HFFc6 (cell line): Measurements from ENCODE around the gene ATF5. TPM values are rescaled to one million over a fixed set of nuclear protein-coding genes. Genes with fewer than 3 reads are reported as not detected.

Experiments
- DNase-seq: peaks from one replicate; pipeline ENCODE4 v3.0.0-alpha.2; 2018
- H3K27ac Mint-ChIP-seq: 2 replicates; pipeline ENCODE4 v1.8.0; 2020; ENCODE audit warnings: mild to moderate bottlenecking, mixed read lengths
- H3K27me3 Mint-ChIP-seq: 2 replicates; pipeline ENCODE4 v1.8.0; 2021; ENCODE audit warnings: mild to moderate bottlenecking, moderate library complexity, mixed read lengths; ENCODE audit not compliant: insufficient read depth
- H3K36me3 Mint-ChIP-seq: 2 replicates; pipeline ENCODE4 v1.8.0; 2021; ENCODE audit warnings: low read depth, mixed read lengths
- H3K4me1 Mint-ChIP-seq: 2 replicates; pipeline ENCODE4 v1.8.0; 2020; ENCODE audit warnings: low read depth, mixed read lengths
- H3K4me3 Mint-ChIP-seq: 2 replicates; pipeline ENCODE4 v1.8.0; 2020; ENCODE audit warnings: mild to moderate bottlenecking, moderate library complexity, mixed read lengths
- H3K9me3 Mint-ChIP-seq: 2 replicates; pipeline ENCODE4 v1.8.0; 2020; ENCODE audit warnings: mild to moderate bottlenecking, mixed read lengths
- total RNA-seq, 6 experiments: library from RNA; stranded (reverse); fragmentation: NEBNext Ultra II Directional; extraction: Animal tissue kit (Norgen Biotek cat#: 25700); gene quantifications; 2 replicates in 1 of 6; 3 replicates in 5 of 6; pipeline ENCODE4 v1.2.3, GENCODE V29; 2021
- TF ChIP-seq, protein P1 (sequence below): fragments of 200-600 bp; sonication (generic); IDR thresholded peaks from 2 replicates; pipeline ENCODE4 v1.5.0; 2021; ENCODE audit warnings: antibody characterized with exemption, mild to moderate bottlenecking

ATF5 gene
- total RNA-seq, 6 experiments from 2014 or later: 38.2 to 44.4 (median 41.2) TPM

DNA sequence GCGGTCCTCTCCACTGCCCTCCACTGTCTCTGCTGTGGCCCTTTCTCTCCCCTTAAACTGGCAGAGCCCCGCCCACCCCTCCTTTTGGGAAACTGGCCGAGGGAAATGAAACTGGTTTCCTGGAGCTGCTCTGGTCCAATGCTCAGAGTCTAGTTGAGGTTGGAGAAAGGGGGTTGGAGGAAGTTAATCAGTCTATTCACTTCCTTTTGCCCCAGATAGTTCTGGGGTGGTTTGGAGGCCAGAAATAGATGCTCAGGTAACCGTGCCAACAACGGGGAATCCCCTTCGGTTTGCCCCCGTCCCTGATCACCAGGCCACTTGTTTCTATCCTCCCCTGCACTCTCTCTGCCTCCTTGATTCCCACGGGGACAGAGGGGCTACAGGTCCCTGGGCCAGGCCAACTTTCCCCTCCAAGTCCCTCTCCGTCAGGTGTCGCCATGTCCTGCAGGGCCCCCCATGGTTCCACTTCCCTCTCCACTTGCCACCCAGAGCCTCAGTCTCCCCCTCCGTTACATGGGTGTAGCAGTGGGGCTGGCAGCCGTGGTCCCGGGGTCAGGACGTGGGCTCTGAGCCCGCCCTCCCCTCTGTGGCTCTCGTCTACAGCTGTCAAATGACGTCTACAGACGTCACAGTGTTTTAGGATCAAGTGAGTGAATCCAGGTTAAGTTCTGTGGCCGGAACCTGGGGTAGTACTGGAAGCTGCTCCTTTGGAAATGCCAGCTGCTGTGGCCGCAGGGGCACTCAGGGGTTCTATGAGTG lies 32.0 kb upstream of the ATF5 start, which contains the start of gene IL4I1:
TSS of gene IL4I1 (minus strand) at position 25 of the 759 bp plus-strand sequence. CDS start 727 bp downstream, outside the sequence.
- H3K27ac Mint-ChIP-seq: peak within 1 kb of the TSS; percentile 74; the same call in 1 of the 2 replicates
- TF ChIP-seq, protein P1, sequence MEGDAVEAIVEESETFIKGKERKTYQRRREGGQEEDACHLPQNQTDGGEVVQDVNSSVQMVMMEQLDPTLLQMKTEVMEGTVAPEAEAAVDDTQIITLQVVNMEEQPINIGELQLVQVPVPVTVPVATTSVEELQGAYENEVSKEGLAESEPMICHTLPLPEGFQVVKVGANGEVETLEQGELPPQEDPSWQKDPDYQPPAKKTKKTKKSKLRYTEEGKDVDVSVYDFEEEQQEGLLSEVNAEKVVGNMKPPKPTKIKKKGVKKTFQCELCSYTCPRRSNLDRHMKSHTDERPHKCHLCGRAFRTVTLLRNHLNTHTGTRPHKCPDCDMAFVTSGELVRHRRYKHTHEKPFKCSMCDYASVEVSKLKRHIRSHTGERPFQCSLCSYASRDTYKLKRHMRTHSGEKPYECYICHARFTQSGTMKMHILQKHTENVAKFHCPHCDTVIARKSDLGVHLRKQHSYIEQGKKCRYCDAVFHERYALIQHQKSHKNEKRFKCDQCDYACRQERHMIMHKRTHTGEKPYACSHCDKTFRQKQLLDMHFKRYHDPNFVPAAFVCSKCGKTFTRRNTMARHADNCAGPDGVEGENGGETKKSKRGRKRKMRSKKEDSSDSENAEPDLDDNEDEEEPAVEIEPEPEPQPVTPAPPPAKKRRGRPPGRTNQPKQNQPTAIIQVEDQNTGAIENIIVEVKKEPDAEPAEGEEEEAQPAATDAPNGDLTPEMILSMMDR: no peak
- H3K4me1 Mint-ChIP-seq: peaks cover 20% of the 10 kb centered on the region
- peak within 1 kb of the TSS; percentile 74 for H3K4me3 Mint-ChIP-seq
- H3K9me3 Mint-ChIP-seq: no peaks in the 10 kb centered on the region
- no peak for DNase-seq
- H3K36me3 Mint-ChIP-seq: no peaks in the 10 kb centered on the region
- H3K27me3 Mint-ChIP-seq: peaks cover 4% of the 10 kb centered on the region

DNA sequence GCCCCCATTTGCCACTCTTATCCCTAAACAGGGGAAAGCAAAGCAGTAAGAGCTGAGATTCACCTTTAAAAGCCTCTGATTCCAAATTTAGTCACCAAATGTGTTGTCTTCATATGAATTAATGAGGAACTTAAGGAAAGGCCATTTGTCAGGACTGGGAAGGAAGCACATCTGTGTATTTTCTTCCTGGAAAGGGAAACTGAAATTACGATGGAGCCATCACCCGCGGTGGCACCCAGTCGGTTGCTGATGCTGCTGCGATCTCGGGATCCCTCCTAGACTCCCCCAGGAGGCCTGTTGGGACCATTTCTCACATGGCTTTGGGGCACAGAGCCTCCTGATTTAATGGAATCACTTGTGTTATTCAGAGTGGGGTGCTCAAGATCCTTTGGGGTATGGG lies 24.9 kb upstream of the ATF5 start:
- Mint-ChIP-seq H3K4me3 (no peak overlapping the region), H3K36me3 (peaks cover 23% of the 10 kb centered on the region; the same call in 1 of the 2 replicates), H3K27me3 (0 out of 2 replicates have a peak, but pooled peaks cover 2% of the 10 kb centered on the region), H3K27ac (no peak overlapping the region), H3K9me3 (no peaks in the 10 kb centered on the region), H3K4me1 (peaks cover 6% of the 10 kb centered on the region; the same call in 1 of the 2 replicates)
- no peak for DNase-seq
- TF ChIP-seq, protein P1: no peak

GRCh38 chr19:49906879-49907564 lies 22.0 kb upstream of the ATF5 start:
- Mint-ChIP-seq H3K4me3 (no peak overlapping the region), H3K36me3 (peaks cover 41% of the 10 kb centered on the region), H3K27ac (no peak overlapping the region), H3K27me3 (peaks cover 2% of the 10 kb centered on the region; the same call in 1 of the 2 replicates), H3K4me1 (peaks cover 6% of the 10 kb centered on the region; the same call in 1 of the 2 replicates), H3K9me3 (no peaks in the 10 kb centered on the region)
- DNase-seq: no peak
- TF ChIP-seq, protein P1: no peak

DNA sequence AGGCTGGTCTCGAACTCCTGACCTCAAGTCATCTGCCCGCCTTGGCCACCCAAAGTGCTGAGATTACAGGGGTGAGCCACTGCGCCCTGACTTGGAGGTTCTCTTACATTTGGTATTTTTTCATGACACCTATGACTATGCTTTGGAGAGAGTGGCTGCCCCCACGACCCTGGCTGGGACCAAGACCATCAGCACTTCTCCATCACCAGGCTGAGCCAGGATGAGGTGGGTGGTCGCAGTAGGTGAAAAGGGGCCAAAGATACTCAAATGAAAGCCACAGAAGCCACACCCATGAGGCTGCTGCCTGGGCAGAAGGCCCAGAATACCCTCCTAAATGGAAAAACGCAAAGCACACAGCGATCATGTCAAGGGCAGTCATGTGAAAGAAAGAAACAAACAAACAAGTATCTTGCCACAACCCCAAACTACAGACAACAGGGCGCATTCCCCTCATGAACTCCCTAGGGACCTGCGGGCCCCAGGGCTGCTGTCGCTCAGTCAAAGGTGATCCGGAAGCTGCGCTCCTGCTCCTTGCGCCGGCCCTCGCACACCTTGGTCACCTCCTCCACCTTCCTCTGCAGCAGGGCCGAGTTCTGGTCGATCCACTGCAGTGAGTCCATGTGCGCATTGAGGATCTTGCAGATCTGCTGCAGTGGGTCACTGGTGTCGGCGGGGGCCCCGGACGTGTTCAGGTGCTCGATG lies 21.1 kb upstream of the ATF5 start:
- no peak overlapping the region for H3K4me3 Mint-ChIP-seq
- no peak overlapping the region for H3K27ac Mint-ChIP-seq
- no peak for DNase-seq
- no peaks in the 10 kb centered on the region for H3K9me3 Mint-ChIP-seq
- H3K27me3 Mint-ChIP-seq: peaks cover 2% of the 10 kb centered on the region; the same call in 1 of the 2 replicates
- TF ChIP-seq, protein P1: no peak
- H3K4me1 Mint-ChIP-seq: peaks cover 6% of the 10 kb centered on the region; the same call in 1 of the 2 replicates
- peaks cover 41% of the 10 kb centered on the region for H3K36me3 Mint-ChIP-seq
